CD4-positive, alpha-beta T cell treated with Interleukin-17A for 1 hour (primary cell): ENCODE results near the gene PTPRD.

Experiments used
- DNase-seq: peaks from one replicate; pipeline ENCODE4 v3.0.0-alpha.2; 2020

Gene PTPRD

GRCh38 chr9:10045598-10045997 is 567.2 kb downstream of the PTPRD start:
- no peak for DNase-seq

GRCh38 chr9:10041726-10042229 is 571.0 kb downstream of the PTPRD start:
- no peak for DNase-seq

GRCh38 chr9:10036095-10036494 is 576.7 kb downstream of the PTPRD start:
- no peak for DNase-seq

GRCh38 chr9:10032166-10032565 is 580.6 kb downstream of the PTPRD start:
- DNase-seq, result no peak

- DNase-seq, result no peak
These were observed 586.3 kb downstream of the PTPRD start for GRCh38 chr9:10026443-10026984.

- DNase-seq, result no peak
These were observed 597.0 kb downstream of the PTPRD start for GRCh38 chr9:10015755-10016154.

GRCh38 chr9:10014889-10015288 is 597.9 kb downstream of the PTPRD start:
- DNase-seq, result no peak

- no peak for DNase-seq
These were observed 603.4 kb downstream of the PTPRD start for GRCh38 chr9:10009401-10009800.

- no peak for DNase-seq
These were observed 604.6 kb downstream of the PTPRD start for GRCh38 chr9:10008101-10008799.

GRCh38 chr9:10007356-10007755 is 605.4 kb downstream of the PTPRD start:
- DNase-seq, result no peak

GRCh38 chr9:10005206-10005605 is 607.6 kb downstream of the PTPRD start:
- DNase-seq, result no peak

- DNase-seq, result no peak
These were observed 609.8 kb downstream of the PTPRD start for GRCh38 chr9:10003047-10003446.

GRCh38 chr9:10000669-10001068 is 612.1 kb downstream of the PTPRD start:
- DNase-seq, result no peak

- DNase-seq, result no peak
These were observed 614.1 kb downstream of the PTPRD start for GRCh38 chr9:9998491-9999287.

- no peak for DNase-seq
These were observed 615.2 kb downstream of the PTPRD start for GRCh38 chr9:9997585-9997984.

GRCh38 chr9:9996259-9996658 is 616.5 kb downstream of the PTPRD start:
- no peak for DNase-seq

GRCh38 chr9:9992936-9993335 is 619.9 kb downstream of the PTPRD start:
- DNase-seq, result no peak

GRCh38 chr9:9973062-9973461 is 639.7 kb downstream of the PTPRD start:
- DNase-seq, result no peak

GRCh38 chr9:9970514-9970913 is 642.3 kb downstream of the PTPRD start:
- no peak for DNase-seq

- DNase-seq, result no peak
These were observed 649.0 kb downstream of the PTPRD start for GRCh38 chr9:9963841-9964240.

GRCh38 chr9:9961934-9962333 is 650.9 kb downstream of the PTPRD start:
- no peak for DNase-seq

GRCh38 chr9:9961487-9961886 is 651.3 kb downstream of the PTPRD start:
- DNase-seq, result no peak

- DNase-seq, result no peak
These were observed 661.1 kb downstream of the PTPRD start for GRCh38 chr9:9951556-9952160.

- DNase-seq, result no peak
These were observed 662.0 kb downstream of the PTPRD start for GRCh38 chr9:9950813-9951212.
